HG03457 (cell line): ENCODE results near the gene ITGAD.
"Not testable (repeated sequence)": the region's sequence is repeated elsewhere in the genome, so short reads cannot be mapped to it uniquely, and the experiment has no call there.

Experiments
- ATAC-seq: cut with Tn5 transposase; IDR thresholded peaks from one replicate; pipeline ENCODE4 v1.9.1; 2021; ENCODE audit warnings: moderate number of reproducible peaks; ENCODE audit not compliant: unreplicated experiment

Gene ITGAD

DNA sequence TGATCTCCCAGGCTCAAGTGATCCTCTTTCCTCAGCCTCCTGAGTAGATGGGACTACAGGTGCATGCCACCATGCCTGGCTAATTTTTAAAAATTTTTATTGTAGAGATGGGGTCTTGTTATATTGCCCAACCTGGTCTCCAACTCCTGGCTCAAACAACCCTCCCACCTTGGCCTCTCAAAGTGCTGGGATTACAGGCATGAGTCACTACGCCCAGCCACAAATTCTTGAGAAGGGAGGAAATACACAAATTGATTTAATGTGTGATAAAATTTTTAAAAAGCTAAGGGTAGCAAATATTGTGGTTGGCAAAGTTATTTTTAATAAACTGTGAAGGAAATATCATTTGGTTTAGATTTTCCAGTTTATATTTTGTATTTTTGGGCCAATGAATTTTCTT, 9.6 kb downstream of the ITGAD start:
- ATAC-seq: no peak

DNA sequence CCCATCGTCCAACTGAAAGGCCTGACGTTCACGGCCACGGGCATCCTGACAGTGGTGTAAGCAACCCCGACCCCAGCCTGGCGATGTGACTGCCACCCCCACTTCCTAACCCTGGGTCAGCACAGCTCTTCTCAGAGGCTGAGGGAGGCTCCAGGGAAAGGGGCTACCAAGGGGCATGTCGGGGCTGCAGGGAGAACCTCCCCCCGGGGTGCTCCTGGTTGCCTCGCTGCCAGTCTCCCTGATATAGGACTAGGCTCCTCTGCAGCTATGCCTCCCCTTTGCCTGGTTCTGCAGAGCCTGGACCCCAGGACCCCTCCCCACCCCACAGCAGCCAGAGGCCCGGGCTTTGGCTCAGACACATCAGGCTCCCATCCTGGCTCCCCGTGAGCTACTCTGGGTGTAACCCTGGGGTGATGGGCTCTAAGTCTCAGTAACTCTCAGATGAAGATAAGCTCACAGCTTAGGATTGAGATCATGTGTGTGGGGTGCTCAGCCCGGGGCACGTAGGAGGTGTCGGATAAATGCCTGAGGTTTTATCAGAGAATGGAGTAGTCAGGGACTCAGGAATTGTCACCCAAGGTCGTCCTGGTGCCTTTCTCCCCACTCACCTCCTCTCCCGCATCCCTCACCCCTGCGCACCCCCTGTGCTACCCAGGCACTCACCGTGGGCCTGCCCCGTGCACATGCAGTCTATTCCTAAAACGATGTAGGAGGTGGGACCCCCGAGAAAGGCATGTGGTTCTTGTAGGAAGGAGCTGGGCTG, 10.6 kb downstream of the ITGAD start:
- ATAC-seq: no peak

- ATAC-seq: no peak
These were observed 11.4 kb downstream of the ITGAD start for GRCh38 chr16:31404353-31405064.

GRCh38 chr16:31407406-31407805, 14.3 kb downstream of the ITGAD start:
- no peak for ATAC-seq

GRCh38 chr16:31409433-31409832, 16.3 kb downstream of the ITGAD start:
- ATAC-seq: no peak

DNA sequence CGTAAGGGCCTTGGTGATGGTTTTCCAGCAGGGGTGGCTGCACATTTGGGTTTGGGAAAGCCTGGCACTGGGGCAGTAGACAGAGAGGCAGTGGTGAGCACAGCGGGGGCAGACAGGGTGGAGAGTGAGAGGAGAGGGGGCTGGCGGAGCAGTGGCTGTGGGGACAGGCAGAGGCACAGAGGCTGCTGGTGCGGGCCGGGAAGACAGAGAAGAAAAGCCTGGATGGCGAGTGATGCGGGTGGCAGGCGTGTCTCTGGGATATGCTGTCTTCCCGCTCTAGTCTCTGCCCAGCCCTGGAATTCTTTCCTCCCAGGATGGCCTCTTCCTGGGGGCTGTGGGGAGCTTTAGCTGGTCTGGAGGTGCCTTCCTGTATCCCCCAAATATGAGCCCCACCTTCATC, 16.9 kb downstream of the ITGAD start:
- no peak for ATAC-seq

- no peak for ATAC-seq
These were observed 18.1 kb downstream of the ITGAD start for GRCh38 chr16:31411024-31411844.

- ATAC-seq: no peak
These were observed 19.6 kb downstream of the ITGAD start for GRCh38 chr16:31412750-31413149.

- ATAC-seq: no peak
These were observed 20.2 kb downstream of the ITGAD start for GRCh38 chr16:31413381-31413780.

DNA sequence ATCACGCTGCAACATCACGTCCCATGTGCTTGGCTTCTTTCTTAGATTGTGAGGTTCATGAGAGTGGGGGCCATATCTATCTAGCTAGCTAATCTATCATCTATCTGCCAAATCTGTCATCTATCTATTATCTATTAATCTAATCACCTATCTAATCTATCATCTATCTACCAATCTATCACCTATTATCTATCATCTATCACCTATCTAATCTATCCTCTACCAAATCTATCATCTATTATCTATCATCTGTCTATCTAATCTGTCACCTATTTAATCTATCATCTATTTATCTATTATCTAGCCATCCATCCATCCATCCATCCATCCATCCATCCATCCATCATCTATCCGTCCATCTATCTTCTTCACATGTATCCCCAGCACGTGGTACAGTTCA, 20.8 kb downstream of the ITGAD start:
- ATAC-seq: no peak

GRCh38 chr16:31414706-31415105, 21.6 kb downstream of the ITGAD start:
- ATAC-seq: no peak

DNA sequence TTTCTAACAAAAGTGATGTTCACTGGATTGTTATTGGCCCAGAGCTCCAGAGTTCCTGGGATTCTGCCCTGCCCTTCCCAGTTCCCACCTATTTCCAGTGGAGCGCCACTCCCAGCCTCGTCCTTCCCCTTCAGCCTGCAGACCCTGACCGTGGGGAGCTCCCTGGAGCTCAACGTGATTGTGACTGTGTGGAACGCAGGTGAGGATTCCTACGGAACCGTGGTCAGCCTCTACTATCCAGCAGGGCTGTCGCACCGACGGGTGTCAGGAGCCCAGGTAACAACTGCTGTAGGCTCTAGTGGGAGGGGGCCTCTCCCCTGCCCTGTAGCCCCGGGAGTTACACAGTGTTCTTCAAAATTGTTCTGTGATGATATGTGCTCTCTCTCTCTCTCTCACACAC, 23.2 kb downstream of the ITGAD start:
- no peak for ATAC-seq

GRCh38 chr16:31417036-31417435, 23.9 kb downstream of the ITGAD start:
- ATAC-seq: not testable (repeated sequence)

GRCh38 chr16:31417916-31418315, 24.8 kb downstream of the ITGAD start:
- ATAC-seq: no peak

DNA sequence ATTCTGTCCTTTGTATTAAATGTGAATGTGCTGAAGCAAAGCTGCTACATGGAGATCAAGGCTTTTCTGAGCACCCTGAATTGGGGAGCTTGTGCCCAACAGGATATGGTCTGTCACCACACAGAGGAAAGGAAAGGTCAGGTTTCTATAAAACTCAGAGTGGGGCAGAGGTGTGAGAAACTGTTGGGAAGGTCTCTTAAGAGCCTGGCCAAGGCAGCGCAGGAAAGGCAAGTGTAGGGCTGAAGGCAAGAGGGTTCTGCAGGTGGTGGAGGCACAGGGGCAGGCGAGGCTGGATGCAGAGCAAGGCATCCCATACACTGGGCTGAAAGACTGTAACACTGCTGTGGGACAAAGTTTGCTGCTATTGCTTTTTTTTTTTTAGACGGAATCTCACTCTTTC, 26.9 kb downstream of the ITGAD start:
- ATAC-seq: no peak

- ATAC-seq: no peak
These were observed 28.5 kb downstream of the ITGAD start for GRCh38 chr16:31421587-31421986.

GRCh38 chr16:31423241-31423640, 30.1 kb downstream of the ITGAD start:
- ATAC-seq: no peak

- no peak for ATAC-seq
These were observed 30.7 kb downstream of the ITGAD start for GRCh38 chr16:31423801-31424200.

DNA sequence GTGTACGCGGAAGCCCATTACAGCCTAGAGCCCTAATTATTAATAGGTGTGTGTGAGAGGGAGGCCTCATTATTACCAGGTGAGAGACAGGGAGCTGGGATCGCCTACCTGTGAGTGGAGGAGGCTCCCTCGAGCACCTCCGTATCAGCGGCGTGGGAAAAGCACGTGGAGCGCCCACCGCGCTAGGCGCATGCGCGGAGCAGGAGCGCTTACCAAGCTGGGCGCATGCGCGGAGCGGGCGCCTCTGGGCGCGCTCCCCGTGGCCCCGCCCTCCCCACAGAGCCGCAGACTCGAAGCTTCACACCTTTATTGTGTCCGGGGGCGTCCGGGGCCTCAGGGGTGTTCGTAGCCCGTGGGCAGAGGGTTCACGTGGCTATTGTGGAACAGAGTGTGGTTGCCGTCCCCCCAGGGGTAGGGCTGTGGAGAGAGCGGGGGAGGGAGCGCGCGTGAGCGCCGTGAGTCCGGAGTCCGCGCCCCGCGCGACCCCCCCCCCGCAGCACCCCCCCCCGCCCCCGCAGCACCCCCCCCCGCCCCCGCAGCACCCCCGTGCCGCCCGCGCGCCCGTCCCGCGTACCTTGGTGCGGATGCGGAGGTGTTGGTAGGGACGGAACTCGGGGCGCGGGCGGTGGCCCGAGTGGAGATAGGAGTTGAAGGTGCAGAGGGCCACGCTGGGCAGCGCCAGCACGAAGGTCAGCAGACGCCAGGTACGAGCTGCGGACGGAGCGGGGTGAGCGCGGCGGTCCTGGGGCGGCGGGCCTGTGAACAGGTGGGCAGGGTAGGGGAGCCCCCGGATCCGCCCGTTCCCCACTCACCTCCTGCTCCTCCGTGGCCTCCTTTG, 34.5 kb downstream of the ITGAD start:
- no peak for ATAC-seq

DNA sequence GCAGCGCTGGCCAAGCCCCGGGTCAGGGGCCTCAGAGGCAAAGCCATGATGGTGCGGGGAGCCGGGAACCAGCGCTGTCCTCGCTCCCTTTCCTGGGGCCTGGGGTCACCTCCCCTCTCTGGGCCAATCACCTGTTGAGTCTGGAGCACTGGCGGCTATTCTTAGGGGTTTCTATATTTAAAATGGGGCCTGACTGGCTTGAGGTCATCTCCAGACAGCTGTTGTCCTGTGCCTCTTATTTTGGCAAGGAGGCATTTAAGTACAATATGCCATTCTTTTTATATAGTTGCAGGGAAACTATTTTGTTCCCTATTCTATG, 35.1 kb downstream of the ITGAD start, which contains the start of gene COX6A2:
TSS of gene COX6A2 (minus strand) at position 82 of the 319 bp plus-strand sequence. CDS start at position 47, 35 bp downstream.
- no peak for ATAC-seq
